NCI-H526 (cell line): ENCODE results near the gene CSTPP1.
"Not testable (repeated sequence)": the region's sequence is repeated elsewhere in the genome, so short reads cannot be mapped to it uniquely, and the experiment has no call there.

Source experiments
- DNase-seq, 2 experiments: peaks; one replicate each; lab custom pipeline; 2025; lab: John Stamatoyannopoulos, UW

The CSTPP1 gene

DNA sequence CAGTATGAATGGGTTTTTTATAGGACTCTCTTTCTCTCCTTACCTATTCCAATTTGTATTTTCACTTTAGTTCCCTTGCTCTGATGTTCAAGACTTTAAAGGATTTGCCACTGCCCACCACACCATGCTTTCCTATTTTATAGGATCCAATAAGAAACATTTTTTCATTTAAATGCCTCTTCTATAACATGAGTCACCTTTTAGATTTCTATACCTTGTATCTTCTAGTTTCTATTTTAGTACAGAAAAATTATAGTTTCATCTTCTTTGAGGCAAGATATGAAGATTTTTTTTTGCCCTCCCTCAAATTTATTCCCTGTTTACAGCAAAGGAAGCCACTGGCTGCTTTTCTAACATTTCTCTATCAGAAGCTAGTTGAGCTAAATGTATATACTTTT lies 163.4 kb downstream of the CSTPP1 start:
- no peak for DNase-seq

DNA sequence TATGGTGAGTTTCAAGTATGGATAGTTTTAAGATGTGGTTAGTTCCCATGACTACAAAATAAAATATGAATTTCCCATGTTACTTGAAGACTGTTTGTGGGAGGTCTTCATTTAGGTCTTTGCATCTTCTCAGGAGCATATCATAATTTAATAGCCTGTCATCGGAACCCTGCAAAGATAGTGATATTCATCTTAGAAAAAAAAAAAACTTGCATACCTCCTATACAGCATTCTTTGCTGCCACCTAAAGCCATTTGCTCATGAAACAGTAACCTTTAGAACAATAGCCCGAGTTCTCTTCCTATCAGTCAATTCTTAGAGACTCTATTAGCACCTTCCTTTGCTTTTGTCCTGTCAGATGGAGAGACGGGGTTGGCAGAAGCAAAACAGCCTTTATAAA lies 164.8 kb downstream of the CSTPP1 start:
- DNase-seq, result no peak

GRCh38 chr11:47104261-47104950 lies 167.8 kb downstream of the CSTPP1 start:
- DNase-seq, result peak; percentile 50 to 53

GRCh38 chr11:47105541-47105940 lies 169.0 kb downstream of the CSTPP1 start:
- DNase-seq, result no peak

DNA sequence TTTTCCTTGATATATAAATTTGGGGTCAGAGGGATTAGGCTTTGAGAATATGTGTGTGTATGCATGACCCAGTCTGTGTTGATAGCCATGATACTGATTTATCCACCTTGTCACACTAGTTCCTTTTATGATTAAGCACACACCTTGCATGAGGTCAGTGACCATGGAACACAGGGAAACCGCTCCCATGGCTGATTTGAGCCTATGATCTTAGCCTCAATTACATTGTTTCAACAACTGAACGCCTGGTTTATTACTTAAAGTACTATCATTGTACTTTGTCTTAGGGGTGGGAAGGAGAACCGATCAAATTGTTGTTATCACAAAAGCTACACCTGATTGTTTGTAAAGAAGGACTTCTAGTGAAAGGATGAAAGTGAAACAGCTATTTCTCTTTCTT lies 169.4 kb downstream of the CSTPP1 start:
- no peak for DNase-seq

DNA sequence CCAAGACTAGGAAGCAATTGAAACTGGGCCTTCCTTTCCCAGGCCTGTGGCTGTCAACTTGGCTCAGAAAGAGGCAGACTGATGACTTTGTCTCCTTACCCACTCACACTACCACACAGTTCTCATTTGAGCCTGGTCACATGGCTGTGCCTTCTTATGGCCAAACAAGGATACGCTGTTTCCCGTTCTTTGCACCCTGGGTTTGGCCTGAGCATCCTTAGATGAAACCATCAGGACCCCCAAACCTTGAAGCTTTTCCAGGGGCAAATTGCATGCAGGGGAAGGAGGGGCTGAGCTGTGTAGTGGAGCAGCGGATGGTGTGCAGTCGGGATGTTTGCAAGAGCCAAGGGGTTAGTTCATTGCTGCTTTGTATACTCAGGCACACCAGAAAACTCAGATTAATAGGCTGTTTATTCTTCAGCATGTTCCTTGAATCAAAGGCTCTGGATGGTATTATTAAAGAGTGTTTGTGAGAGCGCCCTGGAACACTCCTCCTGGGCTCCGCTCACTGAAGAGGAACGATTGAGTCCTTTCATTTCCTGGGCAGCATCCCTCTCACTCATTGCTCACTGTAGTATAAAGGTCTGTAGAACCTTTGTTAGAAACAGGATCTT lies 170.3 kb downstream of the CSTPP1 start:
- peak; percentile 23 to 40 for DNase-seq

- peak in 1 of 2 experiments; percentile 35 for DNase-seq
These were observed 171.2 kb downstream of the CSTPP1 start for GRCh38 chr11:47107744-47108143.

GRCh38 chr11:47108214-47108613 lies 171.7 kb downstream of the CSTPP1 start:
- no peak for DNase-seq

DNA sequence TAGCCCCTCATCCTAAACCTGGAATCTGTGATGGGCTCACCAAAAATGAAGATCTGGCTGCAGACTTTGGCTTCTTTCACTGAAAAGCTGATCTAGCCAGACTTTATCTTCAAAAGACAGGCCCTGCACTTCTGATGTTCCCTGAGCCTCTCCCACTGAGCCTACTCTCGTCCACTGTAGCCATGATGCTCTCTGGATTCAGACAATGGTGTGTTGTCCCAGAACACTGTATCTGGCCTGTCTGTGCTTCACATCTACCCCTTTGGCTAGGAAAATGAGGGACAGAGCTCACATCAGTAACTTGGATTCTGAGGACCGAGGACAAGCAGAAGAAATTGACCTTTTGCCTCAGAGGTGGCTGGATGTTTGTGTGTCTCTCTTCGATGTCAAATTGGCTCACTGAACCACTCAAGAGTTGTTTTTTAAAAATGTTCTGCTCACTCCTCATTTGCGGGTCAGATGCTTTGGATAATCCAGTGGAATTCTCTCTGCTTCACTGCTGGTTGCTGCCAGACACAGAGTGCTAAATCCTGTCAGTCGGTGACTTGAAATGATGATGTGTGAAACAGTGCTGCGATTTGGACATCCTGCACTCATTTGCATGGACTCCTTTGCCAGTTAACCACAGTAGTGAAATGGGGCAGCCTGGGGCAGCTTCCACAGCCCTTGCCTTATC lies 172.6 kb downstream of the CSTPP1 start:
- DNase-seq, result peak; percentile 95 to 96

GRCh38 chr11:47109727-47110246 lies 173.2 kb downstream of the CSTPP1 start:
- peak; percentile 89 to 93 for DNase-seq

DNA sequence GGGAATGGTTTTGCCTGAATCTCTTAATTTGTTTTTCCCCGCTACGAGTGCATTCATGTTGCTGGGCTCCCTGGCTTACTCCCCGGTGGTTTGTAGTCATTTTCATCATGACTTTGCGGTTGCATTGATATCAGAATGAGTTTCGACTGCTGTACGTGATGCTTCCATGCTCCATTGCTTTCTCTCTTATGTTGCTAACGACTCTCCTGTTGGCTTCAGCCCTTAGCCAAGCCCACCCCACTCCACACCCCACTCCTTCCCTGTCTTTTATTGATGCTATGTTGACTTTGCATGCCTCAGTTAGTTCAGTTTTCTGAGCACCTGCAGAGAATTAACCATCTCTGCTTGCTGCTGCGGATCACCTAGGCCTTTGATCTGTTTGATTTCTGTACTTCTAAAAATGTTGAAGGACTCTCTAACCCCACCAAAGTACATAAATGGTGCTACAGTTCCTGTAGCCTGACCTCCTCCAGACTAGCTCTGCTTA lies 174.8 kb downstream of the CSTPP1 start:
- DNase-seq, result peak; percentile 98

DNA sequence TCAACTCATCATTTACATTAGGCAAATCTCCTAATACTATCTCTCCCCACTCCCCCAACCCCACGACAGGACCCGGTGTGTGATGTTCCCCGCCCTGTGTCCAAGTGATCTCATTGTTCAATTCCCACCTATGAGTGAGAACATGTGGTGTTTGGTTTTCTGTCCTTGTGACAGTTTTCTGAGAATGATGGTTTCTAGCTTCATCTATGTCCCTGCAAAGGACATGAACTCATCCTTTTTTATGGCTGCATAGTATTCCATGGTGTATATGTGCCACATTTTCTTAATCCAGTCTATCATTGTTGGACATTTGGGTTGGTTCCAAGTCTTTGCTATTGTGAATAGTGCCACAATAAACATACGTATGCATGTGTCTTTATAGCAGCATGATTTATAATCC lies 176.4 kb downstream of the CSTPP1 start:
- DNase-seq, result not testable (repeated sequence)

DNA sequence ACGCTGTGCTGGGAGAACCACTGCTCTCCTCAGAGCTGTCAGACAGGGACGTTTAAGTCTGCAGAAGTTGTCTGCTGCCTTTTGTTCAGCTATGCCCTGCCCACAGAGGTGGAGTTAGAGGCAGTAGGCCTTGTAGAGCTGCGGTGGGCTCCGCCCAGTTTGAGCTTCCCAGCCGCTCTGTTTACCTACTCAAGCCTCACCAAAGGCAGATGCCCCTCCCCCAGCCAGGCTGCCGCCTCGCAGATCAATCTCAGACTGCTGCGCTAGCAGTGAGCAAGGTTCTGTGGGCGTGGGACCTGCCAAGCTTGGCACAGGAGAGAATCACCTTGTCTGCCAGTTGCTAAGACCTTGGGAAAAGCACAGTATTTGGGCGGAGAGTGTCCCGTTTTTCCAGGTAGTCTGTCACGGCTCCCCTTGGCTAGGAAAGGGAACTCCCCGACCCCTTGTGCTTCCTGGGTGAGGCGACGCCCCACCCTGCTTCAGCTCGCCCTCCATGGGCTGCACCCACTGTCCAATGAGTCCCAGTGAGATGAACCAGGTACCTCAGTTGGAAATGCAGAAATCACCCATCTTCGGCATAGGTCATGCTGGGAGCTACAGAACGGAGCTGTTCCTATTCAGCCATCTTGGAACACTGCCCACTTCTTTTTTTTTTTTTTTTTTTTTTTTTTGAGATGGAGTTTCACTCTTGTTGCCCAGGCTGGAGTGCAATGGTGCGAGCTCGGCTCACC lies 182.6 kb downstream of the CSTPP1 start:
- peak; percentile 11 to 56 for DNase-seq

DNA sequence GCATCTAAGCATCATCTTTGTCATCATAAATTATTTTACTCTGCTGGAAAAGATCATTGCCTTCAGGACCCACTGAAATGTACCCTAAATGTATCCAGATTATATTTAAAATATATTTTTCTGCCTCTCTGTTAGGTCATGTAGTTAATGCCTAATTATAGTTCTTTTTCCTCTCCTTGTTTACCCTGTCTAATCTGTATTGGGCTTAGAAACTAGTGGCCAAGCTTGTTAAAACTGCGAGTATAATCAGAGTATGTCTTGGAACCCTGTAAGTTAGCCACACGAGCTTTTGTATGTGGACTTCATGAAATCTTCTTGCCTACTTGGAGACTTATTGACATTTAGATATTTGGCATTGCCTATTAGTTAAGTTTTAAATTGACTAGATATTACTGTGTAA lies 184.5 kb downstream of the CSTPP1 start:
- no peak for DNase-seq

GRCh38 chr11:47121731-47122130 lies 185.2 kb downstream of the CSTPP1 start:
- DNase-seq, result no peak

GRCh38 chr11:47123094-47123493 lies 186.5 kb downstream of the CSTPP1 start:
- DNase-seq, result no peak

DNA sequence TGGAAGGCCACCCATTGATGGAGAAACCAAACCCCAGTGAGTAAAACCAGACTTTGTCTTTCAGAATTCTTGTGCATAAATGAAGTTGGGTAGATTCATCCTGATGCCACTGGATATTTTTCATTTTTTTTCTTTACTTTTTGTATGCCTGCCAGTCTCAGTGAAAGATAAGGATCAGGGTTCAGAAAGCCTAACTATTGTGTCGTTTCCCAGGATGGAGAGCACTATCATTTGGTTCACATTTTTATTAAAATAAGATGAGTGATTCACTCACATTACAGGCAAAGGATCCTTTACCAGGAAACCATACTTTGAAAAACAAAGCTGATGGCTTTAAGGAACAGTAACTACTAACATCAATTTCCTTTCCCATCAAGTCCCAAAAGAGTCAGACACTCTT lies 188.1 kb downstream of the CSTPP1 start:
- no peak for DNase-seq

DNA sequence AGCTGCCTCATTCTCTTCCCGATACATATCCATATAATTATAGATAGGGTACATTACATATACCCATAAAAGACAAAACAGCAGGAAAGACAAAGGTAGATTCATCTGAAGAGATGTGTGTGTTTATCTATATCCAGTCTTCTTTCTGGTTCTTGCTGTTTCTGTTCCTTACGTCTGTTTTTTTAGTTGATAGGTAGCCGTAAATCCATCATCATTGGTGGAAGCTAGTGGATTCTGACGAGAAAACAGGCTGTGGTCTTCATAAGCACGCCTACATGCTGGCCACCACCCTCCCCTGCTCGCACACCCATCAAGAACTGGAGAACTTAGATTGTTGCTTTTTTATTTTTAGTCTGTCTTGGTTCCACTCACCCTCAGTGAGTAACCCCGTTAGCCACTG lies 188.5 kb downstream of the CSTPP1 start:
- no peak for DNase-seq

GRCh38 chr11:47127213-47127612 lies 190.7 kb downstream of the CSTPP1 start:
- peak in 1 of 2 experiments; percentile 31 for DNase-seq

DNA sequence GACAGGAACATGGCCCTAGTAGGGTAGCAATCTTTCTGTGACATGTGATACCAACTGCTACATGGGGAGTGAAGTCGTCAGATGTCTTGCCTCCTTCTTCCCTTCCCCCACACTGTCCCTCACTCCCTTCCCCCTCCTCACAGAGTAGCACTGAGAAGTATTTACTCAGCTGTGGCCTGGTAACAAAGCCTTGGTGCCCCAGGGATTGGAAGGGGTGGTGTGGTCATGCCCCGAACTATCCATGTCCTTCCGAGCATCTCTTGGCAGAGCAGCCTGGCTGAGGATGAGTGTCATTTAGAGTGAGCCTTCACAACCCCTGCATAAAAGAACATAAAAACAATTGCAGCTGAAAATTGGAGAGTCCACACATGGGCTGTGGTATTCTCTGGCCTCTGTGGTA lies 194.0 kb downstream of the CSTPP1 start:
- DNase-seq, result peak in 1 of 2 experiments; percentile 30

DNA sequence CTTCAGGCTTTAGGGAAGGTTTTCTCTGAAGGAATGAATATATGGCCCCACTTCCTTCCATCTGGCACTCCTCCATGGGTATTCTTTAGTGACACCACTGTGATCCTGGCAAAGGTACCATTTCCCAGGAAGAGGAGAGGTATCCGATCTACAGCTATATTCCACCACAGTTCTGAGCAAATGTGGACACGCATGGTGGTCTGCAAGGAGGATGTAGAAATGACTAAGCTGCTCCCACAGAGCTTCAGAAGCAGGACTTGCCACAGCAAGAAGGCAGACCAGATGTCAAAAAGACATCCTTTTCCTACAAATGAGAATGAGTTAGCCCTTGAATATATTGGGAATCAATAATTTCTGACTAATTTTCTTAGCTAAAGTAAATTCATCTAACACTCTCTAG lies 194.6 kb downstream of the CSTPP1 start:
- no peak for DNase-seq

GRCh38 chr11:47132490-47132889 lies 195.9 kb downstream of the CSTPP1 start:
- DNase-seq, result no peak
